ENCODE results near the gene ZBTB16. TPM values are rescaled to one million over a fixed set of nuclear protein-coding genes. Genes with fewer than 3 reads are reported as not detected.

Gene ZBTB16
- total and polyA plus RNA-seq, 2 of the 4 experiments (the other 2 are of a cell fraction), result not detected

DNA sequence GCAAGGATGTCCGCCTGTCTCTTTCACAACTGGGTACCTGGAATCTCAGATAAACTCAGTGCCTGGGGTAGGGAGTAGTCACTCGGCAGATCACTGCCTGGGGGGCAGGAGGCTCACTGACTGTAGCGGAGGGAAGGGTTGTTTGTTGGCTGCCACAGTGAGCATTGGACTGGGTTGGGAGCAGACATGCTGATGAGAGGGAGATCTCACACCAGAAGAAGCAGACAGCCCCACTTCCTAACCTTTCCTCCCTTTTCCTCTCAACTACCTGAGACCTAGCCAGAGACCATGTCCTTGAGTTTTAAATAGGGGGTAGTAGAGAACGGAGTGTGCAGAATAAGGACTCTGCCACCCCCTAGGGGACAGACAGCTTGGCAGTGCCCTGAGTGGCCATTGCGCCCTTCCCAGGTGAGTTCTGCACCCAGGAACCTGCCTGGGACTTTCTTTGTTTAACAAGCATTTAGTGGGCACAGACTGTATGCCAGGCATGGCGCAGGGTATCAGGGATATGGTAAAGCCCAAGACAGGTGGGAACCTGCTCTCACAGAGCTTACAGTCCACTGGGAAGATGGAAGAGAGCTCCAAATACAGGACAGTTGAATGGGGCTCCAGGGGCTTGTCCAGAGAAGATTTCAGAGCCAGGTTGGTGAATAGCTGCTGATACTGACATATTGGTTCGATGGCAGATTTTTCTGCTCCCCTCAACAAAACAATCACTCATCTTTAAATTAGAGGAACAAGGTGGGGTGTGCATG, 121.0 kb downstream of the ZBTB16 start:
- WGBS, 2 experiments (ENCODE audit: extremely low coverage in 2 of 2, insufficient read length in 1 of 2), result 40% methylated on average over 2 of the region's 7 CpGs; no CpG with 5 or more reads in 1 of the 2 experiments
- Histone ChIP-seq H3K9me1 (ENCODE audit: insufficient read depth, low read length) (no peaks in the 10 kb centered on the region), H3K27ac (ENCODE audit: insufficient read depth, low read length) (no peak overlapping the region), H2BK20ac (ENCODE audit: low read depth, low read length) (no peak overlapping the region), H2AFZ (replicated peaks; ENCODE audit: low read length, poor library complexity) (no peak overlapping the region), H3K18ac (ENCODE audit: low read depth, low read length) (no peak overlapping the region), H2AK9ac (replicated peaks; ENCODE audit: low read depth, low read length, poor library complexity) (no peak overlapping the region), H3K14ac (replicated peaks; ENCODE audit: low read depth, low read length) (no peak overlapping the region), H3K23ac (ENCODE audit: low read depth, low read length) (no peak overlapping the region), H3K9me3 (ENCODE audit: control insufficient read depth, insufficient read depth, low read length) (no peaks in the 10 kb centered on the region), H3K79me1 (ENCODE audit: low read depth in 1 of 2, low read length in 2 of 2) (no peaks in the 10 kb centered on the region), H2BK120ac (ENCODE audit: low read depth, low read length) (no peak overlapping the region), H4K5ac (ENCODE audit: low read depth, low read length) (no peak overlapping the region), H2BK5ac (ENCODE audit: low read depth, low read length, poor library complexity, severe bottlenecking) (no peak overlapping the region), H4K20me1 (ENCODE audit: insufficient read depth, low read length) (no peaks in the 10 kb centered on the region), H3K4ac (ENCODE audit: low read depth, low read length) (no peak overlapping the region), H3K36me3 (ENCODE audit: control insufficient read depth, insufficient read depth, low read length) (no peaks in the 10 kb centered on the region), H2BK15ac (ENCODE audit: low read depth, low read length) (no peak overlapping the region), H3K4me2 (ENCODE audit: low read depth, low read length) (no peak overlapping the region), H3K4me1 (ENCODE audit: control insufficient read depth, insufficient read depth, low read length) (no peaks in the 10 kb centered on the region; the same call in 1 of the 2 replicates), H3K27me3 (ENCODE audit: control insufficient read depth, insufficient read depth, low read length) (peaks cover 53% of the 10 kb centered on the region), H3K4me3 (ENCODE audit: insufficient read depth, low read depth, low read length) (no peak overlapping the region), H4K8ac (ENCODE audit: low read depth in 2 of 2, low read length in 2 of 2) (no peak overlapping the region), H2AK5ac (ENCODE audit: low read depth, low read length) (no peak overlapping the region), H3K56ac (ENCODE audit: extremely low read depth, insufficient read depth, low read length) (no peak overlapping the region), H4K91ac (ENCODE audit: insufficient read depth, low read depth, low read length) (no peak overlapping the region), H3K9ac (ENCODE audit: low read depth, low read length) (no peak overlapping the region)
- DNase-seq (no peak), ATAC-seq (ENCODE audit: low read depth) (0 out of 2 replicates have a peak, but pooled peaks have one; percentile 37)
- dilution Hi-C loops (cut with HindIII; ENCODE audit: low sequenced_read_pairs, unreplicated experiment) (no loop called here), intact Hi-C loops (cut with micrococcal nuclease) (no loop called here), in situ Hi-C loops (cut with MboI; ENCODE audit: low sequenced_read_pairs) (no loop called here)
- TF ChIP-seq, protein P1, sequence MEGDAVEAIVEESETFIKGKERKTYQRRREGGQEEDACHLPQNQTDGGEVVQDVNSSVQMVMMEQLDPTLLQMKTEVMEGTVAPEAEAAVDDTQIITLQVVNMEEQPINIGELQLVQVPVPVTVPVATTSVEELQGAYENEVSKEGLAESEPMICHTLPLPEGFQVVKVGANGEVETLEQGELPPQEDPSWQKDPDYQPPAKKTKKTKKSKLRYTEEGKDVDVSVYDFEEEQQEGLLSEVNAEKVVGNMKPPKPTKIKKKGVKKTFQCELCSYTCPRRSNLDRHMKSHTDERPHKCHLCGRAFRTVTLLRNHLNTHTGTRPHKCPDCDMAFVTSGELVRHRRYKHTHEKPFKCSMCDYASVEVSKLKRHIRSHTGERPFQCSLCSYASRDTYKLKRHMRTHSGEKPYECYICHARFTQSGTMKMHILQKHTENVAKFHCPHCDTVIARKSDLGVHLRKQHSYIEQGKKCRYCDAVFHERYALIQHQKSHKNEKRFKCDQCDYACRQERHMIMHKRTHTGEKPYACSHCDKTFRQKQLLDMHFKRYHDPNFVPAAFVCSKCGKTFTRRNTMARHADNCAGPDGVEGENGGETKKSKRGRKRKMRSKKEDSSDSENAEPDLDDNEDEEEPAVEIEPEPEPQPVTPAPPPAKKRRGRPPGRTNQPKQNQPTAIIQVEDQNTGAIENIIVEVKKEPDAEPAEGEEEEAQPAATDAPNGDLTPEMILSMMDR (conservative IDR thresholded peaks at IDR 0.05; ENCODE audit: low read depth, low read length), result peak; percentile 27
- TF ChIP-seq RAD21 (IDR thresholded peaks at IDR 0.05; ENCODE audit: low read length) (peak; percentile 44), CEBPB (IDR thresholded peaks at IDR 0.05; ENCODE audit: low read depth, low read length) (no peak)
- ChIA-PET POLR2A (ENCODE audit: unreplicated experiment) (no interaction called here), CTCF (interaction anchor here (1.0 kb wide), 1 partner anchor 12 kb away, joined by 3 read pairs; no protein-coding TSS in a partner anchor)
- no TSS peak for BruUV-seq (replicated peaks)

Measured in IMR-90 (cell line).